Testis (tissue), 3 donors: Measurements from ENCODE around the gene NECTIN1. TPM values are rescaled to one million over a fixed set of nuclear protein-coding genes. Genes with fewer than 3 reads are reported as not detected.

Source experiments
- DNase-seq: peaks from one replicate; pipeline ENCODE4 v3.0.0-alpha.2; 2019
- H3K27ac ChIP-seq, 2 donors: fragments of 200-600 bp; sonication (generic); one replicate each; pipeline ENCODE4 v1.5.1; 2019
- H3K27me3 ChIP-seq: fragments of 200-600 bp; sonication (generic); one replicate; pipeline ENCODE4 v1.5.1; 2019
- H3K36me3 ChIP-seq: fragments of 200-600 bp; sonication (generic); one replicate; pipeline ENCODE4 v1.5.1; 2017; ENCODE audit warnings: low read depth; ENCODE audit errors: missing control alignments
- H3K4me1 ChIP-seq: fragments of 200-600 bp; sonication (generic); one replicate; pipeline ENCODE4 v1.5.1; 2019
- H3K4me3 ChIP-seq, 2 donors: fragments of 200-600 bp; sonication (generic); one replicate each; pipeline ENCODE4 v1.5.1; 2017 to 2019
- H3K9me3 ChIP-seq: fragments of 200-600 bp; sonication (generic); one replicate; pipeline ENCODE4 v1.5.1; 2017
- CTCF ChIP-seq, 3 experiments: fragments of 450-650 bp in 2 of 3; fragments of 200-600 bp in 1 of 3; sonication (generic) in 1 of 3; IDR thresholded peaks; one replicate each; pipeline ENCODE4 v1.5.1; 2016 to 2019; ENCODE audit warnings: antibody characterized with exemption in 3 of 3, mild to moderate bottlenecking in 2 of 3, moderate library complexity in 1 of 3
- POLR2A ChIP-seq: fragments of 450-650 bp; IDR thresholded peaks from one replicate; pipeline ENCODE4 v1.6.1; 2017; ENCODE audit warnings: antibody characterized with exemption, mild to moderate bottlenecking, moderate library complexity
- WGBS, 2 donors: methylation state at CpG; one replicate each; pipeline ENCODE4 v1.1.5; 2018; 5-methylcytosine and 5-hydroxymethylcytosine counted together
- intact Hi-C: fragments of 100-400 bp; cut with DNase I; formaldehyde crosslinking; loops from one replicate; pipeline ENCODE4 v1.15.1; 2023; ENCODE audit warnings: low total_unique reads
- polyA plus RNA-seq: library from polyadenylated mRNA; stranded (reverse); fragments of 350-450 nt; fragmentation: Illumina TruSeq; extraction: RNeasy Lipid Tissue Mini Kit (QIAGEN cat#74804); gene quantifications from one replicate; pipeline ENCODE4 v1.2.3, GENCODE V29; 2014; ENCODE audit warnings: low read depth, low replicate concordance; ENCODE audit not compliant: insufficient read depth
- total RNA-seq, 2 donors: library from RNA; depleted of rRNA; stranded (reverse); fragments of >200 nt; gene quantifications; one replicate each; pipeline ENCODE4 v1.2.3, GENCODE V29; 2016

NECTIN1 gene
- total and polyA plus RNA-seq, 3 donors from 2014 or later = 5.2 to 5.4 (median 5.2) TPM

GRCh38 chr11:119709638-119710346 lies 19.2 kb downstream of the NECTIN1 start:
- no peak overlapping the region for H3K4me3 ChIP-seq
- H3K27me3 ChIP-seq = no peaks in the 10 kb centered on the region
- intact Hi-C loops = no loop called here
- H3K36me3 ChIP-seq = no peaks in the 10 kb centered on the region
- H3K27ac ChIP-seq = no peak overlapping the region
- WGBS, 2 donors = 56 to 61% methylated on average over 22 of the region's 22 CpGs
- no peak for DNase-seq
- TF ChIP-seq POLR2A (no peak), CTCF (IDR thresholded peaks at IDR 0.05) (no peak)
- no peaks in the 10 kb centered on the region for H3K4me1 ChIP-seq
- no peaks in the 10 kb centered on the region for H3K9me3 ChIP-seq

GRCh38 chr11:119709171-119709570 lies 19.8 kb downstream of the NECTIN1 start:
- no peak for DNase-seq
- intact Hi-C loops = no loop called here
- no peak for TF ChIP-seq POLR2A
- TF ChIP-seq CTCF (IDR thresholded peaks at IDR 0.05) = no peak
- WGBS, 2 donors = 74 to 87% methylated on average over 8 to 9 of the region's 9 CpGs
- Histone ChIP-seq H3K27ac (no peak overlapping the region), H3K4me3 (no peak overlapping the region), H3K9me3 (no peaks in the 10 kb centered on the region), H3K4me1 (no peaks in the 10 kb centered on the region), H3K36me3 (no peaks in the 10 kb centered on the region), H3K27me3 (no peaks in the 10 kb centered on the region)

- Histone ChIP-seq H3K27ac (no peak overlapping the region), H3K4me3 (no peak overlapping the region), H3K27me3 (no peaks in the 10 kb centered on the region), H3K36me3 (no peaks in the 10 kb centered on the region), H3K4me1 (no peaks in the 10 kb centered on the region), H3K9me3 (no peaks in the 10 kb centered on the region)
- DNase-seq = no peak
- intact Hi-C loops = no loop called here
- 74 to 80% methylated on average over 9 of the region's 9 CpGs for WGBS, 2 donors
- TF ChIP-seq POLR2A (no peak), CTCF (IDR thresholded peaks at IDR 0.05) (no peak)
These were observed 20.6 kb downstream of the NECTIN1 start for GRCh38 chr11:119708384-119708783.

DNA sequence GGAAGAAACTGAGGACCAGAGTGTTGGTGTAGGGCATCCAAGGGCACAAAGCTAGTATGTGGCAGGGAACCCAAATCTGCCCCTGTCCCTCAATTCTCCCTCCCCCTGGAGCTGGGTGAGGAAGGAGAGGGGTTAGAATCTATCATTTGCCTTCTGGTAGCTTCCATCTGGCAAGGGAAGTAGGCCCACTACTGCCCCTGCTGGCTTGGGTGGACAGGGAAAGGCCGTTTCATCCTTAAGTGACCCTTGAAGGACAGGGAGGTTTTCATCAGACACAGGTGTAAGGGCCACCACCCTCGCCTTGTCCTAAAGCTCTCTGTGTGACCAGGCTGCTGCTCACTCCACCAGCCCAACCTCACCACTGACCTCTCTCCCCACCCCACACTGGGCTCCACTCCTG lies 22.1 kb downstream of the NECTIN1 start:
- intact Hi-C loops = no loop called here
- H3K27ac ChIP-seq = no peak overlapping the region
- DNase-seq = no peak
- no peaks in the 10 kb centered on the region for H3K4me1 ChIP-seq
- WGBS, 2 donors = 79 to 95% methylated on average over 2 of the region's 2 CpGs
- no peak overlapping the region for H3K4me3 ChIP-seq
- H3K27me3 ChIP-seq = no peaks in the 10 kb centered on the region
- no peaks in the 10 kb centered on the region for H3K36me3 ChIP-seq
- TF ChIP-seq CTCF (IDR thresholded peaks at IDR 0.05) = no peak
- TF ChIP-seq POLR2A = no peak
- H3K9me3 ChIP-seq = no peaks in the 10 kb centered on the region

- Histone ChIP-seq H3K27ac (no peak overlapping the region), H3K36me3 (no peaks in the 10 kb centered on the region), H3K4me1 (no peaks in the 10 kb centered on the region), H3K4me3 (no peak overlapping the region), H3K9me3 (no peaks in the 10 kb centered on the region), H3K27me3 (no peaks in the 10 kb centered on the region)
- DNase-seq = no peak
- intact Hi-C loops = no loop called here
- 84 to 91% methylated on average over 7 of the region's 7 CpGs for WGBS, 2 donors
- TF ChIP-seq CTCF (IDR thresholded peaks at IDR 0.05) (no peak), POLR2A (no peak)
These were observed 23.0 kb downstream of the NECTIN1 start for GRCh38 chr11:119706029-119706428.
